Measurements from ENCODE around the gene CNN3.

- TF ChIP-seq EZH2 (IDR thresholded peaks at IDR 0.05) (no peak), POLR2AphosphoS5 (IDR thresholded peaks at IDR 0.05; ENCODE audit: borderline replicate concordance, low read depth, low read length) (no peak), FOXP2 (optimal IDR thresholded peaks at IDR 0.05; ENCODE audit: control extremely low read depth, extremely low read length, insufficient read depth) (no peak)
These were observed 70.0 kb downstream of the CNN3 start for GRCh38 chr1:94856868-94857267.
